ENCODE data around the gene OPN4. TPM values are rescaled to one million over a fixed set of nuclear protein-coding genes. Genes with fewer than 3 reads are reported as not detected.

OPN4 gene
- total RNA-seq, 4 donors from 2014 or later = 0.29 to 0.80 (median 0.35) TPM

GRCh38 chr10:86703176-86703575 is 48.8 kb downstream of the OPN4 start:
- DNase-seq (ENCODE audit: low spot score in 2 of 2) = no peak
- TF ChIP-seq POLR2A (IDR thresholded peaks at IDR 0.05) (no peak), CTCF (IDR thresholded peaks at IDR 0.05) (no peak)
- no peak overlapping the region for H3K4me3 ChIP-seq (ENCODE audit: low read depth, poor library complexity, severe bottlenecking)
- 95 to 96% methylated on average over 7 to 8 of the region's 8 CpGs for WGBS, 2 donors
- intact Hi-C loops (cut with DNase I; ENCODE audit: low total_unique reads) = no loop called here

GRCh38 chr10:86705139-86705538 is 50.8 kb downstream of the OPN4 start:
- no peak for TF ChIP-seq CTCF (IDR thresholded peaks at IDR 0.05)
- WGBS, 2 donors = 88 to 89% methylated on average over 1 of the region's 1 CpG
- H3K4me3 ChIP-seq (ENCODE audit: low read depth, poor library complexity, severe bottlenecking) = no peak overlapping the region
- intact Hi-C loops (cut with DNase I; ENCODE audit: low total_unique reads) = no loop called here
- DNase-seq (ENCODE audit: low spot score in 2 of 2) = no peak

GRCh38 chr10:86705905-86706304 is 51.6 kb downstream of the OPN4 start:
- no peak for TF ChIP-seq POLR2A (IDR thresholded peaks at IDR 0.05)
- no peak for TF ChIP-seq CTCF (IDR thresholded peaks at IDR 0.05)
- 89 to 92% methylated on average over 2 of the region's 2 CpGs for WGBS, 2 donors

GRCh38 chr10:86706401-86706841 is 52.1 kb downstream of the OPN4 start:
- DNase-seq (ENCODE audit: low spot score in 2 of 2) = no peak
- H3K4me3 ChIP-seq (ENCODE audit: low read depth, poor library complexity, severe bottlenecking) = no peak overlapping the region
- 94 to 95% methylated on average over 11 to 12 of the region's 12 CpGs for WGBS, 2 donors
- intact Hi-C loops (cut with DNase I; ENCODE audit: low total_unique reads) = no loop called here
- TF ChIP-seq POLR2A (IDR thresholded peaks at IDR 0.05) (no peak), CTCF (IDR thresholded peaks at IDR 0.05) (no peak)

More at GRCh38 chr10:86705905-86706304, 51.6 kb downstream of the OPN4 start:
- no peak for DNase-seq (ENCODE audit: low spot score in 2 of 2)
- no peak overlapping the region for H3K4me3 ChIP-seq (ENCODE audit: low read depth, poor library complexity, severe bottlenecking)
- intact Hi-C loops (cut with DNase I; ENCODE audit: low total_unique reads) = no loop called here

GRCh38 chr10:86706977-86707376 is 52.6 kb downstream of the OPN4 start:
- no peak for DNase-seq (ENCODE audit: low spot score in 2 of 2)
- no peak overlapping the region for H3K4me3 ChIP-seq (ENCODE audit: low read depth, poor library complexity, severe bottlenecking)
- WGBS, 2 donors = 91 to 92% methylated on average over 1 of the region's 1 CpG
- TF ChIP-seq POLR2A (IDR thresholded peaks at IDR 0.05) (no peak), CTCF (IDR thresholded peaks at IDR 0.05) (no peak)
- intact Hi-C loops (cut with DNase I; ENCODE audit: low total_unique reads) = no loop called here

GRCh38 chr10:86707505-86707904 is 53.2 kb downstream of the OPN4 start:
- intact Hi-C loops (cut with DNase I; ENCODE audit: low total_unique reads) = no loop called here
- H3K4me3 ChIP-seq (ENCODE audit: low read depth, poor library complexity, severe bottlenecking) = no peak overlapping the region
- DNase-seq (ENCODE audit: low spot score in 2 of 2) = no peak
- no peak for TF ChIP-seq CTCF (IDR thresholded peaks at IDR 0.05)
- TF ChIP-seq POLR2A (IDR thresholded peaks at IDR 0.05) = no peak
- WGBS, 2 donors = 74 to 80% methylated on average over 4 of the region's 4 CpGs

All from lower leg skin (tissue), 4 donors.